SK-N-SH (cell line): ENCODE results near the gene ADAM33. TPM values are rescaled to one million over a fixed set of nuclear protein-coding genes. Genes with fewer than 3 reads are reported as not detected.

Experiments
- CTCF ChIA-PET: fragments of 300-600, 350-600 bp; formaldehyde crosslinking; extraction: SDS; loops from one replicate; lab custom pipeline; 2021; lab: Yijun Ruan, JAX
- POLR2A ChIA-PET: fragments of 350-600 bp; sonication (Branson Sonifier 250); formaldehyde crosslinking; extraction: SDS; loops from one replicate; lab custom pipeline; 2020; ENCODE audit warnings: antibody characterized with exemption, inconsistent platforms; lab: Yijun Ruan, JAX
- DNase-seq: peaks from one replicate; pipeline ENCODE4 v3.0.0; 2012
- H2AFZ ChIP-seq: fragments of 200-600 bp; sonication (generic); 2 replicates; pipeline ENCODE4 v1.8.1; 2016; ENCODE audit warnings: antibody characterized with exemption, mild to moderate bottlenecking, low read depth
- H3F3A ChIP-seq: fragments of 200-600 bp; sonication (generic); replicated peaks from 2 replicates; pipeline ENCODE3; 2016; ENCODE audit warnings: antibody characterized with exemption, mild to moderate bottlenecking; ENCODE audit not compliant: insufficient read depth
- H3K27ac ChIP-seq, 2 experiments: fragments of 200-500 bp in 1 of 2; fragments of 200-600 bp in 1 of 2; sonication (Bioruptor generic) in 1 of 2; sonication (generic), shearing (Covaris generic) in 1 of 2; 2 replicates each; pipeline versions ENCODE4 v1.5.1 to v1.6.1; 2014 to 2016; ENCODE audit warnings: low read depth in 2 of 2, inconsistent platforms in 1 of 2, low read length in 1 of 2, mild to moderate bottlenecking in 1 of 2, mixed read lengths in 1 of 2
- H3K27me3 ChIP-seq: fragments of 200-600 bp; sonication (generic), shearing (Covaris generic); 2 replicates; pipeline ENCODE4 v1.6.1; 2016; ENCODE audit warnings: mixed run types; ENCODE audit not compliant: insufficient read depth
- H3K36me3 ChIP-seq, 2 experiments: fragments of 200-500 bp in 1 of 2; fragments of 200-600 bp in 1 of 2; sonication (Bioruptor generic) in 1 of 2; sonication (generic) in 1 of 2; replicated peaks in 1 of 2; 2 replicates each; pipeline versions ENCODE3 to v1.5.1; 2014 to 2016; ENCODE audit warnings: low read length in 1 of 2, mild to moderate bottlenecking in 1 of 2; ENCODE audit not compliant: insufficient read depth in 2 of 2, control insufficient read depth in 1 of 2
- H3K4me1 ChIP-seq, 2 experiments: fragments of 200-500 bp in 1 of 2; fragments of 200-600 bp in 1 of 2; sonication (Bioruptor generic) in 1 of 2; sonication (generic), shearing (Covaris generic) in 1 of 2; 2 replicates each; pipeline versions ENCODE4 v1.5.1 to v1.6.1; 2014 to 2016; ENCODE audit warnings: low read depth in 1 of 2, low read length in 1 of 2, mixed run types in 1 of 2; ENCODE audit not compliant: insufficient read depth in 2 of 2, control insufficient read depth in 1 of 2
- H3K4me2 ChIP-seq: fragments of 200-600 bp; sonication (generic), shearing (Covaris generic); 2 replicates; pipeline ENCODE4 v1.6.1; 2017; ENCODE audit warnings: mixed run types
- H3K4me3 ChIP-seq, 2 experiments: fragments of 200-500 bp in 1 of 2; fragments of 200-600 bp in 1 of 2; sonication (Bioruptor generic) in 1 of 2; sonication (generic), shearing (Covaris generic) in 1 of 2; 2 replicates each; pipeline versions ENCODE4 v1.5.1 to v1.8.1; 2014 to 2016; ENCODE audit warnings: low read depth in 2 of 2, inconsistent platforms in 1 of 2, low read length in 1 of 2, mild to moderate bottlenecking in 1 of 2, mixed read lengths in 1 of 2, moderate library complexity in 1 of 2
- H3K79me2 ChIP-seq: fragments of 200-600 bp; sonication (generic); 2 replicates; pipeline ENCODE4 v1.8.1; 2017; ENCODE audit warnings: mild to moderate bottlenecking; ENCODE audit not compliant: insufficient read depth
- H3K9ac ChIP-seq: fragments of 200-600 bp; sonication (generic); 2 replicates; pipeline ENCODE4 v1.6.1; 2017; ENCODE audit warnings: mixed run types
- H3K9me2 ChIP-seq: fragments of 200-600 bp; sonication (generic); 2 replicates; pipeline ENCODE4 v1.6.1; 2017; ENCODE audit warnings: mixed run types
- H3K9me3 ChIP-seq: fragments of 200-600 bp; sonication (generic); 2 replicates; pipeline ENCODE4 v1.6.1; 2017; ENCODE audit warnings: mixed run types, mild to moderate bottlenecking, moderate library complexity
- H4K20me1 ChIP-seq: fragments of 200-600 bp; sonication (generic); 2 replicates; pipeline ENCODE4 v1.6.1; 2017; ENCODE audit warnings: mild to moderate bottlenecking, mixed run types; ENCODE audit not compliant: insufficient read depth
- CTCF ChIP-seq: fragments of 200-600 bp; sonication (generic); IDR thresholded peaks from 2 replicates; pipeline ENCODE4 v1.6.1; 2017; ENCODE audit warnings: antibody characterized with exemption, mild to moderate bottlenecking, moderate library complexity
- FOSL2 ChIP-seq: IDR thresholded peaks from 2 replicates; pipeline ENCODE4 v1.4.0; 2012; ENCODE audit warnings: low read depth, mild to moderate bottlenecking, moderate library complexity, borderline replicate concordance
- MAX ChIP-seq: IDR thresholded peaks from 2 replicates; pipeline ENCODE4 v1.4.0; 2012; ENCODE audit warnings: low read depth
- MEF2A ChIP-seq: IDR thresholded peaks from 2 replicates; pipeline ENCODE4 v1.4.0; 2012; ENCODE audit warnings: low read depth, borderline replicate concordance
- NFIC ChIP-seq: IDR thresholded peaks from 2 replicates; pipeline ENCODE4 v1.4.0; 2012; ENCODE audit warnings: borderline replicate concordance
- NRF1 ChIP-seq: IDR thresholded peaks from 2 replicates; pipeline ENCODE4 v1.6.1; 2012; ENCODE audit warnings: low read depth, mild to moderate bottlenecking, low read length
- RAD21 ChIP-seq: IDR thresholded peaks from 2 replicates; pipeline ENCODE4 v1.6.1; 2012; ENCODE audit warnings: mild to moderate bottlenecking, low read length
- RCOR1 ChIP-seq: fragments of 150-350 bp; IDR thresholded peaks from 2 replicates; pipeline ENCODE4 v1.6.1; 2017; ENCODE audit warnings: antibody characterized with exemption, low read length
- TAF1 ChIP-seq: IDR thresholded peaks from 2 replicates; pipeline ENCODE4 v1.6.1; 2012; ENCODE audit warnings: low read depth, mild to moderate bottlenecking, low read length, moderate library complexity, borderline replicate concordance
- TCF12 ChIP-seq: IDR thresholded peaks from 2 replicates; pipeline ENCODE4 v1.4.0; 2012
- USF2 ChIP-seq: fragments of 150-350 bp; IDR thresholded peaks from 2 replicates; pipeline ENCODE4 v1.6.1; 2017; ENCODE audit warnings: antibody characterized with exemption, low read length, low read depth, borderline replicate concordance
- WGBS: methylation state at CpG from one replicate; pipeline ENCODE4 v1.1.6; 2017; ENCODE audit warnings: low lambda C conversion rate; 5-methylcytosine and 5-hydroxymethylcytosine counted together
- polyA plus RNA-seq, 3 experiments: library from polyadenylated mRNA; depleted of rRNA; stranded (reverse); fragments of >200 nt; gene quantifications; 2 replicates each; pipeline ENCODE4 v1.2.3, GENCODE V29; 2012

ADAM33 gene
- polyA plus RNA-seq, 1 of the 3 experiments (the other 2 are of a cell fraction): 4.8 TPM

- no peaks in the 10 kb centered on the region for H3F3A ChIP-seq
- H3K9me2 ChIP-seq: no peaks in the 10 kb centered on the region
- H3K36me3 ChIP-seq: no peaks in the 10 kb centered on the region
- no peaks in the 10 kb centered on the region for H3K4me1 ChIP-seq
- ChIA-PET POLR2A (no interaction called here), CTCF (interaction anchor here (1.0 to 5.8 kb wide), 9 partner anchors 10 to 43 kb away, joined by 3 to 58 read pairs (median 7); no protein-coding TSS in a partner anchor)
- H3K4me3 ChIP-seq: no peak overlapping the region
- no peak overlapping the region for H2AFZ ChIP-seq
- H3K79me2 ChIP-seq: no peaks in the 10 kb centered on the region
- WGBS: 51% methylated on average over 12 of the region's 15 CpGs
- H3K4me2 ChIP-seq: no peak overlapping the region
- H4K20me1 ChIP-seq: no peaks in the 10 kb centered on the region
- no peaks in the 10 kb centered on the region for H3K27me3 ChIP-seq
- H3K9ac ChIP-seq: no peak overlapping the region
- no peak for DNase-seq
- no peak overlapping the region for H3K27ac ChIP-seq
- no peak for TF ChIP-seq TCF12
- TF ChIP-seq MAX: no peak
- TF ChIP-seq RAD21: no peak
- TF ChIP-seq RCOR1: no peak
- no peak for TF ChIP-seq MEF2A
- no peak for TF ChIP-seq NFIC
- TF ChIP-seq NRF1: no peak
- TF ChIP-seq TAF1: no peak
- TF ChIP-seq FOSL2: no peak
- no peak for TF ChIP-seq CTCF
- TF ChIP-seq, all 33 proteins: peak for 0
- H3K9me3 ChIP-seq: no peaks in the 10 kb centered on the region
Measured at GRCh38 chr20:3696745-3697587, 15.2 kb upstream of the ADAM33 start.

GRCh38 chr20:3696200-3696599 is 14.4 kb upstream of the ADAM33 start:
- Histone ChIP-seq H3K4me1 (no peaks in the 10 kb centered on the region), H3K36me3 (no peaks in the 10 kb centered on the region), H3K4me2 (no peak overlapping the region), H3K9me3 (no peaks in the 10 kb centered on the region), H3K27ac (no peak overlapping the region), H3F3A (no peaks in the 10 kb centered on the region), H3K9me2 (no peaks in the 10 kb centered on the region), H3K4me3 (no peak overlapping the region), H4K20me1 (no peaks in the 10 kb centered on the region), H3K9ac (no peak overlapping the region), H2AFZ (no peak overlapping the region), H3K79me2 (no peaks in the 10 kb centered on the region), H3K27me3 (no peaks in the 10 kb centered on the region)
- WGBS: no CpG with 5 or more reads among the region's 1 CpG
- TF ChIP-seq USF2 (no peak), CTCF (peak; percentile 55)
- POLR2A ChIA-PET: no interaction called here
- CTCF ChIA-PET: interaction anchor here (1.0 to 5.8 kb wide), 8 partner anchors 9 to 43 kb away, joined by 3 to 58 read pairs (median 6); no protein-coding TSS in a partner anchor
- DNase-seq: no peak
